CD14-positive monocyte (primary cell): Measurements from ENCODE around the gene ADNP2. TPM values are rescaled to one million over a fixed set of nuclear protein-coding genes. Genes with fewer than 3 reads are reported as not detected.

Source experiments
- DNase-seq, 3 donors: peaks; one replicate each; pipeline ENCODE4 v3.0.0-alpha.2; 2011 to 2022
- H2AFZ ChIP-seq: 2 replicates; pipeline ENCODE4 v1.6.0; 2012; ENCODE audit warnings: mild to moderate bottlenecking, low read depth, low read length, inconsistent platforms; ENCODE audit not compliant: insufficient read depth, poor library complexity, severe bottlenecking
- H3K27ac ChIP-seq, 2 donors: 1 replicate in 1 of 2; 2 replicates in 1 of 2; pipeline ENCODE4 v1.5.1; 2012 to 2013; ENCODE audit warnings: low read length in 2 of 2, control low read depth in 1 of 2, inconsistent platforms in 1 of 2, low read depth in 1 of 2, mild to moderate bottlenecking in 1 of 2
- H3K27me3 ChIP-seq, 2 donors: one replicate each; pipeline versions ENCODE4 v1.6.0 to v1.6.1; 2011 to 2013; ENCODE audit warnings: low read length in 2 of 2; ENCODE audit not compliant: control insufficient read depth in 2 of 2, insufficient read depth in 2 of 2
- H3K36me3 ChIP-seq, 2 donors: replicated peaks in 1 of 2; 1 replicate in 1 of 2; 2 replicates in 1 of 2; pipeline versions ENCODE4 v1.5.1 to v1.6.1; 2012 to 2013; ENCODE audit warnings: low read length in 2 of 2, control low read depth in 1 of 2, inconsistent platforms in 1 of 2, mild to moderate bottlenecking in 1 of 2; ENCODE audit not compliant: insufficient read depth in 2 of 2, control insufficient read depth in 1 of 2
- H3K4me1 ChIP-seq, 2 donors: 1 replicate in 1 of 2; 2 replicates in 1 of 2; pipeline versions ENCODE4 v1.5.1 to v1.6.1; 2012 to 2013; ENCODE audit warnings: low read length in 2 of 2, control low read depth in 1 of 2, inconsistent platforms in 1 of 2, mild to moderate bottlenecking in 1 of 2, moderate library complexity in 1 of 2; ENCODE audit not compliant: insufficient read depth in 2 of 2, control insufficient read depth in 1 of 2
- H3K4me2 ChIP-seq: replicated peaks from 2 replicates; pipeline ENCODE3; 2012; ENCODE audit warnings: low read length, moderate library complexity, mild to moderate bottlenecking; ENCODE audit not compliant: poor library complexity, severe bottlenecking; ENCODE audit errors: extremely low read depth
- H3K4me3 ChIP-seq, 3 experiments: fragments of 200-600 bp in 1 of 3; sonication (generic) in 1 of 3; replicated peaks in 1 of 3; 1 replicate in 2 of 3; 2 replicates in 1 of 3; pipeline ENCODE4 v1.5.1; 2011 to 2013; ENCODE audit warnings: low read length in 3 of 3, mild to moderate bottlenecking in 3 of 3, control low read depth in 2 of 3, low read depth in 2 of 3, inconsistent platforms in 1 of 3, moderate library complexity in 1 of 3
- H3K79me2 ChIP-seq: 2 replicates; pipeline ENCODE4 v1.6.0; 2012; ENCODE audit warnings: mild to moderate bottlenecking, control low read depth, inconsistent platforms, low read length, moderate library complexity; ENCODE audit not compliant: insufficient read depth
- H3K9ac ChIP-seq: 2 replicates; pipeline ENCODE4 v1.6.0; 2017; ENCODE audit warnings: low read length, mild to moderate bottlenecking; ENCODE audit not compliant: insufficient read depth, poor library complexity, severe bottlenecking
- H3K9me3 ChIP-seq, 2 donors: replicated peaks in 1 of 2; 1 replicate in 1 of 2; 2 replicates in 1 of 2; pipeline versions ENCODE4 v1.5.1 to v1.6.1; 2012 to 2013; ENCODE audit warnings: low read length in 2 of 2, control low read depth in 1 of 2; ENCODE audit not compliant: control insufficient read depth in 1 of 2, insufficient read depth in 1 of 2
- H4K20me1 ChIP-seq: 2 replicates; pipeline ENCODE4 v1.6.0; 2012; ENCODE audit warnings: mild to moderate bottlenecking, low read length, control low read depth, moderate library complexity; ENCODE audit not compliant: insufficient read depth
- H3K27ac Mint-ChIP-seq, 7 donors: one replicate each; pipeline ENCODE4 v1.8.0; 2020; ENCODE audit warnings: mild to moderate bottlenecking in 7 of 7, mixed read lengths in 7 of 7, moderate library complexity in 6 of 7, inconsistent platforms in 2 of 7
- H3K27me3 Mint-ChIP-seq, 3 donors: one replicate each; pipeline ENCODE4 v1.8.0; 2021 to 2022; ENCODE audit warnings: low read depth in 3 of 3, mild to moderate bottlenecking in 3 of 3, mixed read lengths in 3 of 3, moderate library complexity in 3 of 3, inconsistent platforms in 1 of 3
- H3K36me3 Mint-ChIP-seq, 2 donors: one replicate each; pipeline ENCODE4 v1.8.0; 2020; ENCODE audit warnings: mixed read lengths in 2 of 2, inconsistent platforms in 1 of 2, mild to moderate bottlenecking in 1 of 2
- H3K4me1 Mint-ChIP-seq: one replicate; pipeline ENCODE4 v1.8.0; 2020; ENCODE audit warnings: mild to moderate bottlenecking, mixed read lengths
- H3K4me3 Mint-ChIP-seq, 2 donors: one replicate each; pipeline ENCODE4 v1.8.0; 2020; ENCODE audit warnings: mild to moderate bottlenecking in 2 of 2, mixed read lengths in 2 of 2, moderate library complexity in 1 of 2
- H3K9me3 Mint-ChIP-seq, 7 donors: one replicate each; pipeline ENCODE4 v1.8.0; 2020 to 2022; ENCODE audit warnings: mixed read lengths in 7 of 7, mild to moderate bottlenecking in 6 of 7, moderate library complexity in 6 of 7, inconsistent platforms in 2 of 7
- CTCF ChIP-seq: fragments of 200-600 bp; IDR thresholded peaks from one replicate; pipeline ENCODE4 v1.8.0; 2022; ENCODE audit warnings: antibody characterized with exemption, mild to moderate bottlenecking
- WGBS: methylation state at CpG from one replicate; pipeline ENCODE4 v1.1.5; 2013; ENCODE audit warnings: missing lambda C conversion rate; ENCODE audit not compliant: insufficient coverage; 5-methylcytosine and 5-hydroxymethylcytosine counted together
- intact Hi-C, 2 donors: fragments of 100-400 bp; cut with micrococcal nuclease; formaldehyde crosslinking; loops; one replicate each; pipeline versions ENCODE4 v1.15.0 to v1.15.1; 2023
- polyA plus RNA-seq, 3 donors: library from polyadenylated mRNA; depleted of rRNA in 1 of 3; unstranded in 2 of 3; stranded (reverse) in 1 of 3; fragments of 300-500 nt in 2 of 3; fragments of >200 nt in 1 of 3; fragmentation: Illumina TruSeq in 2 of 3; gene quantifications; 1 replicate in 2 of 3; 2 replicates in 1 of 3; pipeline ENCODE4 v1.2.3, GENCODE V29; 2012 to 2021

ADNP2 gene
- polyA plus RNA-seq, 3 donors = 3.0 to 5.6 (median 3.6) TPM

DNA sequence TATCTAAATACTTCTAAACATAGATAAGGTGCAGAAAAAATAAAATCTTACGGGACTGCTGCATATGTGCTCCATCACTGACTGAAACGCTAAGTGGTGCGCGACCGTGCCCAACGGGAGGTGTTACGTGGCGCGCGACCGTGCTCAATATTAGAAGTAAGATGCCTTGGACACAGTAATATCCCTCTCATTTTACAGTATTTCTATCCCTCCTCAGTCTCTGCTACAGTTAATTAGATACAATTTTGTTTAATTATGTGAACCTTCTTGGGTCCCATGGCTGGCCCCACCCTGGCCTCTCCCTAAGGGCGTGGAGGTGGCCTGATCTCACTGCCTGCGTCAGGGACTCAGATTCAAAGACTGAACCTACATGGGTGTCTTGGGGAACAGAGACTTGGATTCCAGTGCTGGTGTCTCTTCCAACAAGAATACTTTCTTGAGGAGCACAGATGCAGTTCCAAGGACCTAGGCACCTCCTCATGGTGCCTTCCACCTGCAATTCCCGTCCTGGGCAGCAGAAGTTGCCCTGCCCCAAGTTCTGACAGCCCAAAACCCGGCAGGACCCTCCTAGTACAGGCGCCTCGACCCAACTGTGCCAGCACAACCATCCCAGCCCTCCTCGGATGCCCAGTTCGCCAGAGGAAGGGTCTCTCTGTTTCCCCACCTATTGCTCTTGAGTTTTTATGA lies 79.0 kb downstream of the ADNP2 start:
- H3K36me3 ChIP-seq = no peaks in the 10 kb centered on the region
- Mint-ChIP-seq H3K4me3 (no peak overlapping the region), H3K36me3 (no peaks in the 10 kb centered on the region), H3K9me3 (peaks cover 6 to 12% (median 8%) of the 10 kb centered on the region in 7 donors), H3K27me3 (peaks cover 2 to 4% (median 3%) of the 10 kb centered on the region in 3 donors), H3K27ac (no peak overlapping the region), H3K4me1 (no peaks in the 10 kb centered on the region)
- no peak overlapping the region for H3K4me3 ChIP-seq
- H4K20me1 ChIP-seq = no peaks in the 10 kb centered on the region
- H3K4me2 ChIP-seq = no peak overlapping the region
- DNase-seq = no peak
- H3K9ac ChIP-seq = no peak overlapping the region
- 95% methylated on average over 12 of the region's 19 CpGs for WGBS
- no peak for TF ChIP-seq CTCF
- intact Hi-C loops = no loop called here
- no peaks in the 10 kb centered on the region for H3K79me2 ChIP-seq
- H3K27me3 ChIP-seq = no peaks in the 10 kb centered on the region
- H3K9me3 ChIP-seq = peaks cover 0 to 11% of the 10 kb centered on the region in 2 donors
- H3K4me1 ChIP-seq = no peaks in the 10 kb centered on the region
- H3K27ac ChIP-seq = no peak overlapping the region
- H2AFZ ChIP-seq = no peak overlapping the region

DNA sequence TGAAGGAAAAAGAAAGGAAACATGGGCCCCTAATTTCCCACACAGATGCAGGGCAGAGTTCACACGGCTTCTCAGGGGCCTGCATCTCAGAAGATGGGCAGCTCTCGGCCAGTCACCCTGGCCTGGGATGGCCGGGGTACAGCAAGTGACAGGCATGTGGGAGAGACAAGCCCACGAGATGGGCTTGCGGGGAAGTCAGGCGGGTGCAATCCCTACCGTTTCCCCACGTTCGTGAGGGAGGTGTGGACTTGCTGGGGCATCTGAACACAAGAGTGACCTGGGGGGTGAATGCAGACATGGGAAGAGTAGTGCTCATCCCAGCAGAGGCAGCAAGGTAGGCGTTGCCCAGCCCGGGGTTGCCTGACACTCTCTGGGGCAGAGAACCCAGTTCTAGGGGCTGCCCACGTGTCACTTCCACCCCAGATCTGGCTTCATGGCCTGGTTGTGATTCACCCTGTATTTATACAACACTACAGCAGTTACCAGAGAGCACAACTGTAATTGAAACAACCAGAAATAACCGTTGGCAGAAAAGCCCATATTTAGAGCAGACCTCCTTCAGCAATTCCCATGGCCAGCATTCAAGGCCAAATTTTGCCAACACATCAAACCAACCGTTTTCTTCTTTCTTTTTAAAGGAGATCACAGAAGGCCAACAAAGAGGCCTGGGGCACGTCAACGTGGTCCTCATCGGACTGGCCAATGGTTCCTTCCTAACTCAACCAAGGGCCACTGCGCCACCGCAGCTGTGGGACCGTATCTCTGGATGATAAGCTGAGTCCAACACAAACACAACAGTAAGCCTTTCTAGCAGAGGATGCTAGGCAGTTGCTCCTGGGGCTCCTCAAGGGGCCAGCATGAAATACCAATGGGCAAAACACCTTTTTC lies 79.8 kb downstream of the ADNP2 start:
- DNase-seq = no peak
- Mint-ChIP-seq H3K9me3 (peaks cover 6 to 12% (median 8%) of the 10 kb centered on the region in 7 donors), H3K36me3 (no peaks in the 10 kb centered on the region), H3K4me3 (no peak overlapping the region), H3K27ac (no peak overlapping the region), H3K27me3 (peaks cover 2 to 4% (median 3%) of the 10 kb centered on the region in 3 donors), H3K4me1 (no peaks in the 10 kb centered on the region)
- Histone ChIP-seq H3K4me3 (no peak overlapping the region), H3K36me3 (no peaks in the 10 kb centered on the region), H3K9ac (no peak overlapping the region), H2AFZ (no peak overlapping the region), H3K79me2 (no peaks in the 10 kb centered on the region), H3K4me2 (no peak overlapping the region), H3K4me1 (no peaks in the 10 kb centered on the region), H4K20me1 (no peaks in the 10 kb centered on the region), H3K27ac (no peak overlapping the region), H3K27me3 (no peaks in the 10 kb centered on the region), H3K9me3 (peaks cover 0 to 11% of the 10 kb centered on the region in 2 donors)
- intact Hi-C loops = no loop called here
- WGBS = 93% methylated on average over 20 of the region's 20 CpGs
- TF ChIP-seq CTCF = no peak
